ENCODE results near the gene HRK. TPM values are rescaled to one million over a fixed set of nuclear protein-coding genes. Genes with fewer than 3 reads are reported as not detected.

HRK gene
- total and polyA plus RNA-seq, 9 of the 15 experiments (the other 6 are each of a cell fraction or from before 2014, with no cell fraction given): 0.01 to 0.05 (median 0.04) TPM; not detected in 6

DNA sequence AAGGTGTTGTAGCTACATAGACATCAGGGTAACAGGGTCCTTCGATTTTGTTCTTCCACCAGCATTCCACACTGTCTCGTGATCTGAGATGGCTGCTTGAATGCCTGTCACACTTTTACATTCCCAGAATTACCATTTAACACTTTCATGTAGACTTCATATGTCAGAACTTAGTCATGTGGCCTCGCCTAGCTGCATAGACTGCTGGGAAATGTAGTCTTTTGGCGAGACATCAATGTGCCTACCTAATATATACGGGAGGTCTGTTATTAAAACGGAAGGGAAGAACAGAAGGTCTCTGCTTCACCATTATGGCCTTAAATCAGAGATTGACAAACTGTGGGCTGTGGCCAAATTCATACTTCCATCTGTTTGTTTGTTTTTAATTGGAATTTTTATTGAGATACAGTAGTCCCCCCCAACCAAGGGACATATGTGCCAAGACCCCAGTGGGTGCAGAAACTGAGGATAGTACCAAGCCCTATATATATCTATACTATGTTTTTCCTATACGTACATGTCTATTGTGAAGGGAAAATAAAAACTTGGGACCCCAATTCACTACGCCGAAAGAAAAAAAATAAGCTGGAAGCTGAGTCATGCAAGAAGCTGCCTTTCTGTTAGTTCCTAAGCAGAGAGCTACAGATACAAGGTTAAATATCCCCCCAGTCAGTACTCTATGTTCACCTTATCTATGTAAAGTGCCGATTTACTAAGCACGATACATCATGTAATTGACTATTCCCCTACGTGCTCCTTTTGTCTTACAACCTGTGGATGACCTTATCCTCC lies 11.3 kb upstream of the HRK start (continued):
- TF ChIP-seq, protein P1, sequence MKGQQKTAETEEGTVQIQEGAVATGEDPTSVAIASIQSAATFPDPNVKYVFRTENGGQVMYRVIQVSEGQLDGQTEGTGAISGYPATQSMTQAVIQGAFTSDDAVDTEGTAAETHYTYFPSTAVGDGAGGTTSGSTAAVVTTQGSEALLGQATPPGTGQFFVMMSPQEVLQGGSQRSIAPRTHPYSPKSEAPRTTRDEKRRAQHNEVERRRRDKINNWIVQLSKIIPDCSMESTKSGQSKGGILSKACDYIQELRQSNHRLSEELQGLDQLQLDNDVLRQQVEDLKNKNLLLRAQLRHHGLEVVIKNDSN (CRISPR knock-in tag; IDR thresholded peaks at IDR 0.05): peak; percentile 90
- TF ChIP-seq, protein P2, sequence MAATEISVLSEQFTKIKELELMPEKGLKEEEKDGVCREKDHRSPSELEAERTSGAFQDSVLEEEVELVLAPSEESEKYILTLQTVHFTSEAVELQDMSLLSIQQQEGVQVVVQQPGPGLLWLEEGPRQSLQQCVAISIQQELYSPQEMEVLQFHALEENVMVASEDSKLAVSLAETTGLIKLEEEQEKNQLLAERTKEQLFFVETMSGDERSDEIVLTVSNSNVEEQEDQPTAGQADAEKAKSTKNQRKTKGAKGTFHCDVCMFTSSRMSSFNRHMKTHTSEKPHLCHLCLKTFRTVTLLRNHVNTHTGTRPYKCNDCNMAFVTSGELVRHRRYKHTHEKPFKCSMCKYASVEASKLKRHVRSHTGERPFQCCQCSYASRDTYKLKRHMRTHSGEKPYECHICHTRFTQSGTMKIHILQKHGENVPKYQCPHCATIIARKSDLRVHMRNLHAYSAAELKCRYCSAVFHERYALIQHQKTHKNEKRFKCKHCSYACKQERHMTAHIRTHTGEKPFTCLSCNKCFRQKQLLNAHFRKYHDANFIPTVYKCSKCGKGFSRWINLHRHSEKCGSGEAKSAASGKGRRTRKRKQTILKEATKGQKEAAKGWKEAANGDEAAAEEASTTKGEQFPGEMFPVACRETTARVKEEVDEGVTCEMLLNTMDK (IDR thresholded peaks at IDR 0.05; ENCODE audit: borderline replicate concordance, insufficient read depth, low read depth, low read length, poor library complexity, severe bottlenecking): no peak
- TF ChIP-seq MCM5 (IDR thresholded peaks at IDR 0.05; ENCODE audit: low read depth): no peak
- TF ChIP-seq STAT5B (CRISPR knock-in tag; IDR thresholded peaks at IDR 0.05): no peak
- no peak for TF ChIP-seq ZNF76 (CRISPR knock-in tag; IDR thresholded peaks at IDR 0.05; ENCODE audit: borderline replicate concordance)
- no peak for TF ChIP-seq KAT8 (IDR thresholded peaks at IDR 0.05; ENCODE audit: low read depth)
- TF ChIP-seq HNRNPH1 (optimal IDR thresholded peaks at IDR 0.05; ENCODE audit: low read depth, low read length): no peak
- TF ChIP-seq ZNF583 (CRISPR knock-in tag; IDR thresholded peaks at IDR 0.05): no peak
- TF ChIP-seq, protein P3, sequence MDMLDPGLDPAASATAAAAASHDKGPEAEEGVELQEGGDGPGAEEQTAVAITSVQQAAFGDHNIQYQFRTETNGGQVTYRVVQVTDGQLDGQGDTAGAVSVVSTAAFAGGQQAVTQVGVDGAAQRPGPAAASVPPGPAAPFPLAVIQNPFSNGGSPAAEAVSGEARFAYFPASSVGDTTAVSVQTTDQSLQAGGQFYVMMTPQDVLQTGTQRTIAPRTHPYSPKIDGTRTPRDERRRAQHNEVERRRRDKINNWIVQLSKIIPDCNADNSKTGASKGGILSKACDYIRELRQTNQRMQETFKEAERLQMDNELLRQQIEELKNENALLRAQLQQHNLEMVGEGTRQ (CRISPR knock-in tag; IDR thresholded peaks at IDR 0.05): peak; percentile 91
- no peak for TF ChIP-seq CBFA2T3 (IDR thresholded peaks at IDR 0.05)
- TF ChIP-seq MCM2 (IDR thresholded peaks at IDR 0.05; ENCODE audit: low read depth): no peak
- TF ChIP-seq, protein P4, sequence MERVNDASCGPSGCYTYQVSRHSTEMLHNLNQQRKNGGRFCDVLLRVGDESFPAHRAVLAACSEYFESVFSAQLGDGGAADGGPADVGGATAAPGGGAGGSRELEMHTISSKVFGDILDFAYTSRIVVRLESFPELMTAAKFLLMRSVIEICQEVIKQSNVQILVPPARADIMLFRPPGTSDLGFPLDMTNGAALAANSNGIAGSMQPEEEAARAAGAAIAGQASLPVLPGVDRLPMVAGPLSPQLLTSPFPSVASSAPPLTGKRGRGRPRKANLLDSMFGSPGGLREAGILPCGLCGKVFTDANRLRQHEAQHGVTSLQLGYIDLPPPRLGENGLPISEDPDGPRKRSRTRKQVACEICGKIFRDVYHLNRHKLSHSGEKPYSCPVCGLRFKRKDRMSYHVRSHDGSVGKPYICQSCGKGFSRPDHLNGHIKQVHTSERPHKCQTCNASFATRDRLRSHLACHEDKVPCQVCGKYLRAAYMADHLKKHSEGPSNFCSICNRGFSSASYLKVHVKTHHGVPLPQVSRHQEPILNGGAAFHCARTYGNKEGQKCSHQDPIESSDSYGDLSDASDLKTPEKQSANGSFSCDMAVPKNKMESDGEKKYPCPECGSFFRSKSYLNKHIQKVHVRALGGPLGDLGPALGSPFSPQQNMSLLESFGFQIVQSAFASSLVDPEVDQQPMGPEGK (CRISPR knock-in tag; IDR thresholded peaks at IDR 0.05; ENCODE audit: borderline replicate concordance): no peak
- TF ChIP-seq, protein P5, sequence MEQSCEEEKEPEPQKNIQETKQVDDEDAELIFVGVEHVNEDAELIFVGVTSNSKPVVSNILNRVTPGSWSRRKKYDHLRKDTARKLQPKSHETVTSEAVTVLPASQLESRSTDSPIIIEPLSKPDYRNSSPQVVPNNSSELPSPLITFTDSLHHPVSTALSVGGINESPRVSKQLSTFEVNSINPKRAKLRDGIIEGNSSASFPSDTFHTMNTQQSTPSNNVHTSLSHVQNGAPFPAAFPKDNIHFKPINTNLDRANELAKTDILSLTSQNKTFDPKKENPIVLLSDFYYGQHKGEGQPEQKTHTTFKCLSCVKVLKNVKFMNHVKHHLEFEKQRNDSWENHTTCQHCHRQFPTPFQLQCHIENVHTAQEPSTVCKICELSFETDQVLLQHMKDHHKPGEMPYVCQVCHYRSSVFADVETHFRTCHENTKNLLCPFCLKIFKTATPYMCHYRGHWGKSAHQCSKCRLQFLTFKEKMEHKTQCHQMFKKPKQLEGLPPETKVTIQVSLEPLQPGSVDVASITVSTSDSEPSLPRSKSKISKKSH (CRISPR knock-in tag; IDR thresholded peaks at IDR 0.05): no peak
- no peak for TF ChIP-seq ESRRB (CRISPR knock-in tag; IDR thresholded peaks at IDR 0.05; ENCODE audit: borderline replicate concordance)
- TF ChIP-seq, protein P6, sequence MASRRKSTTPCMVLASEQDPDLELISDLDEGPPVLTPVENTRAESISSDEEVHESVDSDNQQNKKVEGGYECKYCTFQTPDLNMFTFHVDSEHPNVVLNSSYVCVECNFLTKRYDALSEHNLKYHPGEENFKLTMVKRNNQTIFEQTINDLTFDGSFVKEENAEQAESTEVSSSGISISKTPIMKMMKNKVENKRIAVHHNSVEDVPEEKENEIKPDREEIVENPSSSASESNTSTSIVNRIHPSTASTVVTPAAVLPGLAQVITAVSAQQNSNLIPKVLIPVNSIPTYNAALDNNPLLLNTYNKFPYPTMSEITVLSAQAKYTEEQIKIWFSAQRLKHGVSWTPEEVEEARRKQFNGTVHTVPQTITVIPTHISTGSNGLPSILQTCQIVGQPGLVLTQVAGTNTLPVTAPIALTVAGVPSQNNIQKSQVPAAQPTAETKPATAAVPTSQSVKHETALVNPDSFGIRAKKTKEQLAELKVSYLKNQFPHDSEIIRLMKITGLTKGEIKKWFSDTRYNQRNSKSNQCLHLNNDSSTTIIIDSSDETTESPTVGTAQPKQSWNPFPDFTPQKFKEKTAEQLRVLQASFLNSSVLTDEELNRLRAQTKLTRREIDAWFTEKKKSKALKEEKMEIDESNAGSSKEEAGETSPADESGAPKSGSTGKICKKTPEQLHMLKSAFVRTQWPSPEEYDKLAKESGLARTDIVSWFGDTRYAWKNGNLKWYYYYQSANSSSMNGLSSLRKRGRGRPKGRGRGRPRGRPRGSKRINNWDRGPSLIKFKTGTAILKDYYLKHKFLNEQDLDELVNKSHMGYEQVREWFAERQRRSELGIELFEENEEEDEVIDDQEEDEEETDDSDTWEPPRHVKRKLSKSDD (conservative IDR thresholded peaks at IDR 0.05; ENCODE audit: low read length): no peak
